CMK (cell line): ENCODE results near the gene PCP4L1.
"Not testable (repeated sequence)": the region's sequence is repeated elsewhere in the genome, so short reads cannot be mapped to it uniquely, and the experiment has no call there.

Experiments used
- DNase-seq: peaks from one replicate; pipeline ENCODE4 v3.0.0-alpha.2; 2010; ENCODE audit warnings: low read depth

Gene PCP4L1

DNA sequence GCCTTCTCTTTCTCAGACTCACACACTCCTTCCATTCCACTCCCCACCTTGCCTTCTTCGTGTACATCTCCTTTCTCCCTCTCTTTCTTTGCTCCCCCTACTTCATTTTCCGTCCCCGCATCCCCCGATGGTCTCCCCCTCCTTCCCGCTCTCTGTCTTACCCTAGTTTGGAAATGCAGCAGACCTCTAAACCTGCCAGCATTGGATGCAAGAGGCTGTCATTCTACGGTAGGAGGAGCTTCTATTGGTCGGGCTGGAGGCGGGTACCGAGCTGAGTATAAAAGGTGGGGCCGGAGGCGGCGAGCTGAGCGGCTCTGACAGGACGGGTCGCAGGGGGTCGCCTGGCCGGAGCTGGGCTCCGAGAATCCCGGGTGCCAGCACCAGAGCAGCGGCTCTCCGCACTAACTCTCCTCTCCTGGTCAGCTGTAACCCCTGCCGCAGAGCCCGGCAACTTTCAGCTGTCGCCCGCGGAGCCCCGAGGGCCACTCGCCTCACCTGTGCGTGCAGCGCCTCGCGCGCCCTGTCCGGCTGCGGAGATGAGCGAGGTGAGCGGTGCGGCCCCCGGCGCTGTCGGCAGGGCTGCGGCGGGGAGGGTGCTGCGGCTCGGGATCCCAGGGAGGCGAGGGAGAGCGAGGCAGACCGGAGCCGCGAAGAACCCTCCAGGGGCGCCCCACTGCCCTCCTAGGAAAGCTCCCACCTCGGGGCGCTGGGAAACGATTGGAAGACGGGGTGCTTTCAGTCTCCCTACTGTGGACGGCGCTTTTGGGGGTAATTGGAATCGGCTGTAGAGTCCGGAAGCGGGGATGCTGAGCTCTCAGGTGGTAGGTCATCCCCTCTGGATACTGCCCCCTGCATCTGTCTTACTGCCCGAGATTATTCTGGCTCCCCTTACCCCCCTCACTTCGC, at the start of gene PCP4L1:
Gene PCP4L1, plus strand, starts transcription at position 307 of the 906 bp plus-strand sequence. Its CDS starts 230 bp downstream, at position 537.
- no peak for DNase-seq

- DNase-seq = peak; percentile 63
These were observed 48.6 kb upstream of the PCP4L1 start for GRCh38 chr1:161209790-161210409.

DNA sequence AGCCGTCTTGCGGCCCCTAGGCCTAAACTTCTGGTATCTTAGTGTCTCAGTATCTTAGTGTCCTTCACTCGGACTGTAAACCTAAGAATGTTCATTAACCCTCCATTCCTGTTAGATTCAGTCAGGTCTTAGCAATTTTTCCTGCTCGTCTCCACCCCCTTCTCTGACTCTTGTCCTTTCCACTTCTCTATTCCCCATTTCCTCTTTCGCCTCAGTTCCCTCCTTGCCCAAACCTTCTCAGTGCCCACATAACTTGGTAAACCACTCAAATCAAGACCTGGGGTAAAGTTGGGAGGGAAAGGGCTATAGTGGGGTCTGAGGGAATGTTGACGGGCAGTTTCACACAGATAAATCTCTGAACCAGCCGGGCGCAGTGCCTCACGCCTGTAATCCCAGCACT, 44.2 kb upstream of the PCP4L1 start:
- DNase-seq = no peak

DNA sequence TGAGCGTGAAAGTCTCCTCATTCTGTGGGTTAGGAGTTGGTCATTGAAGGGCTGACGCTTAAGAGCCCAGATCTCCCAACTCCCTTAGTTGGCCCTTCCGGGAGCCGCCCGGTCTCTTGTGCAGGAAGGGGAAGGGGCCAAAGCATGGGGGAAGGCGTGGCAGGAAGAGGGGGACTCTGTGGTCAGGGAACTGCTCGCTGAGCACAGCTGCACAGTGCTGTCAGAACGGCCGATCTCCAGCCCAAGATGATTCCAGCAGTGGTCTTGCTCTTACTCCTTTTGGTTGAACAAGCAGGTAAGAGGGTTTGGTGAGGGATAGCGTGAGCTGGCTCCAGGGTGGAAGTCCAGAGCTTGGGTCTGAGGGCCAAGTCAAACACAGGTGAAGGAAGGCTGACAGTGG, 43.5 kb upstream of the PCP4L1 start, which contains the start of gene FCER1G:
Gene FCER1G, plus strand, starts transcription at position 220 of the 400 bp plus-strand sequence. Its CDS starts 27 bp downstream, at position 247.
- peak; percentile 93 for DNase-seq

DNA sequence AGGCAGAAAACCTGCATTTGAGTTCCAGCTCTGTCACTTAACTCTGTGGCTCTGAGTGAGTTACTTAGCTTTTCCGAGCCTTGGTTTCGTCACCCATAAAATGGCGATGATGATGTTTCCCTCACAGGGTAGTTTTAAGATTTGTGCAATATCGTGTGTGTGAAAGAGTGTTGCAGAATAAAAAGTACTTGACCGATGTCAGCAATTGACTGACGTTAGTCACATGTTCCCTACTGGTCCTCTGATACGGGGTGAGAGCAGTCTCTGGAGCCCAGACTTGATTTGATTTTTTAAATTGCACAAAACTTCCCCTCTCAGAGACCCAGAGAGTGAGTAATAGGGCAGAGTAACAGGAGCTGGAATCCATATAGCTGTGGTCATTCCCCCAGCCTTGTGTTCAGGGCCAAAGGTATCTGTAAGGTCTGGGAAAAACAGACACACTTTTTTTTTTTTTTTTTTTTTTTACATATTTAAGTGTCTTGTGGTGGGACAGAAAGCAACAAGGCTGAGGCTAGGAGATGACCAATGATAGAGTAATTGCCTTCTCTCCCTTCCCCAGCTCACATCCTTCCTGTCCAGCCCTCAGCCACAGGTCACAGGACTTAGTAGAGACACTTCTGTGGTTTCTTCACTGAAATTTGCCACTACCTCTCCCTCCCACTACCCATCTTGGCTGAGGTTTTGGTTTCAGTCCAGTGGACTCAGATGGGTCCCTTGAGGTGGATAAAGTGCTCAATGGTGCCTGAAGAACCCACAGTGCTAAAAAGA, 41.4 kb upstream of the PCP4L1 start:
- peak; percentile 78 for DNase-seq

- DNase-seq = no peak
These were observed 40.7 kb upstream of the PCP4L1 start for GRCh38 chr1:161217831-161218230.

DNA sequence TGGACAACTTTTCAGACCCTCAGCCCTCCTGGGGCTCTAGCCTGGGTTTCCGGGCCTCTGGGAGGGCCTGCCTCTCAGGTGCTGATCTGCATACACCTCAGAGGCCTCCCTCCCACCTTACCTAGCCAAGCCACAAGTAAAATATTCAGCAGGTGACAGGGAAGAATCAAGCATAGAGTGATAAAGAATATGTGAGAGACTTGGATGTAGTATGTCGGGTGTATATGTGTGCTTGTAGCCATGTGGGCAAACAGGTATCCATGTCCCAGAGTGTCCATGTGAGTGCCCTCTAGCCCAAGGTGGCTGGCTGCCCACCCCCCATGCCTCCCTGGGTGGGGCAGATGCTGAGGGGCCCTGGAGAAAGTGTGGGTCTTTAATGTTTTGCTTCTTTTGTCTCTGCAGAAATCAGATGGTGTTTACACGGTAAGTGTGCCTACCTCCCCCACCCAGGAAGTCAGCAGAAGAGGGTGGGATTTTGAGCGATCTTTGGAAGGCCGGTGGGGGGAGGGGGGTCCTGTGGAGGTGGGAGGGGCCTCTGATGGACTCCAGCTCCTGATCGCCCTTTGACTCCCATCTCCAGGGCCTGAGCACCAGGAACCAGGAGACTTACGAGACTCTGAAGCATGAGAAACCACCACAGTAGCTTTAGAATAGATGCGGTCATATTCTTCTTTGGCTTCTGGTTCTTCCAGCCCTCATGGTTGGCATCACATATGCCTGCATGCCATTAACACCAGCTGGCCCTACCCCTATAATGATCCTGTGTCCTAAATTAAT, 40.1 kb upstream of the PCP4L1 start:
- DNase-seq = no peak

DNA sequence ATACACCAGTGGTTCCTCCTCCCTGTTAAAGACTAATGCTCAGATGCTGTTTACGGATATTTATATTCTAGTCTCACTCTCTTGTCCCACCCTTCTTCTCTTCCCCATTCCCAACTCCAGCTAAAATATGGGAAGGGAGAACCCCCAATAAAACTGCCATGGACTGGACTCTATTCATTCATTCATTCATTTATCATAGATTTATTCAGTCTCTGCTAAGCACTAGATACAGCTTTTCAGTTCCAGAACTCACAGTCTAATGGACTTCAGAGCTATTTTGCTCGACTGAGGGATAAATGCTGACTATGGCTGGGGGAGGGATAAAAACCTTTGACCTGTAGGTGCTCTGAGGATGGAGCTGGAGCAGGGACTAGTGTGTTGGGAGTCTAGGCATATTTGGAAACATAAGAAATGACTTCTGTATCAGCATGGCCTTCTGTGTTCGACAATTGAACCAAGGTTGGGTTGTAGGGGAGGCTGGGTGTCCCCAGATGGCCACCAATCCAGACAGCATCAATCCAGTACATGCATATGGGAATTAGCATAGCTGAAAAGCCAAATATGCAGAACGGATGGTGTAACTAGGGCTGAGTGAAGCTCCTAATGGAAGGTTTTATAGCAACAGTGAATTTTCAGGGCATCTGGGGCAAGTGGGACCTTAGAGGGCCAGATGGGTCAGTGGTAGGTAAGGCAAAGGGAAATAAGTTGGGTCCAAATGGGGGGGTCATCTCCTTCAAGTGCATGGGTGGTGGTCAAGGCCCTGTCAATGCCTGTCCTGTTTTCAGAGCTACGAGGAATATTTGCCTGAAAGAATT, 39.3 kb upstream of the PCP4L1 start:
- no peak for DNase-seq

DNA sequence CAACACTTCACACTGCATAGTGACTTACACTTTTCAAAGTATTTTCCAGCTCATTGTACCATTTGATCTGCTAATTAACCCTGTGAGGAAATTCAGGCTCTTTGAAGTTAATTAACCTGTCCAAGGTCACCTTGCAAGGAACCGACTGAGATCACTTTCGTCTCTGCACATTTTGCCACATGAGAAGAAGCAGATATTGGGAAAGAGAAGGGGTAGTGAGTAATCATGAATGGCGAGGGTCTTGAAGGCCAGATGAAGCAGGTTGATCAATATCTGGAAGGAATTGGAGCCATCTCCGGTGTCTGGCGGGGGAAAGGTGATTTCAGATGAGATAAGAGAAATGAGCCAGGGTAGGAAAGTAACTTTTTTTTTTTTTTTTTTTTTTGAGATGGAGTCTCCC, 38.5 kb upstream of the PCP4L1 start:
- no peak for DNase-seq

DNA sequence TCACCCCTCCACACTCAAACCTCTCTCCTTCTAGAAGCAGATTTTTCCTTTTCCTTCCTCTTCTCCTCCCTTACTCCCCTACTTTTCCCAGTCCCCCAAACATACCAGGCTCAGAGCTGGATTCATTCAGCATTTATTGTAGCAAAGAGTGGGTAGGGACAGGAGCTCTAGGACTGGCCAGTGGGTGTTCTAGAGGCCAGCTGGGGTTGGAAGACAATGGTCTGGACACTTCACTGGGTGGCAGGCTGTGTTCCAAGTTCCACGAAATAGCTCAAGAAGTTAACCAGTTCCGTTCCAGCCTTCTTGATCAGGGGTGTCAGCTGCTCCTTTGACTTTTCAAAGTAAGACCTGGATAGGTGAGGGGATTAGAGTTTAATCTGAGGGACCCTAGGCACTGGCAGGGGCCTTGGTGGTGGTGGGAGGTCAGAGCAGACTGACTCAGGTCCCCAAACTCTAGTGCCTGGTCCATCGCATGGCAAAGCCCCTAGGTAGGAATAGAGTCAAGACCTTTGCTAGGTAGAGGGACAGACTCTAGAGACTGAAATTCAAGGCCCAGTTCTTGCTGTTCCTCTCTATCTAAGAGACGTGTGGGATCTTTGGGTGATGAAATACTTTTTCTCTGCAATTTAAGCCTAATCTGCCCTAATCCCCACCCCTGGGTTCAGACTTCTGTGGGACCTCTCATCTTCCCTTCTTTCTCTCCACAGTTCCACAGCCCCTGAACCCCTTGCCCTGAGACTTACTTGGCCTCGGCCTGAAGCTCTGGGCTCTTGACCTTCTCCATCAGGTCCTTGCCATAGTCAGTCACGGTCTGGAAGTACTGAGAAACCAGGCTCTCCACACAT, 36.1 kb upstream of the PCP4L1 start:
- DNase-seq = no peak

- no peak for DNase-seq
These were observed 34.5 kb upstream of the PCP4L1 start for GRCh38 chr1:161223805-161224694.

DNA sequence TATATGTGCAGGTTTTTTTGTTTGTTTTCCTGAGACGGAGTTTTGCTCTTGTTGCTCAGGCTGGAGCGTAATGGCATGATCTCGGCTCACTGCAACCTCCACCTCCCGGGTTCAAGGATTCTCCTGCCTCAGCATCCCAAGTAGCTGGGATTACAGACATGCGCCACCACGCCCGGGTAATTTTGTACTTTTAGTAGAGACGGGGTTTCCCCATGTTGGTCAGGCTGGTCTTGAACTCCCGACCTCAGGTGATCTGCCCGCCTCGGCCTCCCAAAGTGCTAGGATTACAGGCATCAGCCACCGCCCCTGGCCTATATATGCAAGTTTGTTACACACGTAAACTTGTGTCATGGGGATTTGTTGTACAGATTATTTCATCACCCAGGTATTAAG, 33.9 kb upstream of the PCP4L1 start:
- not testable (repeated sequence) for DNase-seq

DNA sequence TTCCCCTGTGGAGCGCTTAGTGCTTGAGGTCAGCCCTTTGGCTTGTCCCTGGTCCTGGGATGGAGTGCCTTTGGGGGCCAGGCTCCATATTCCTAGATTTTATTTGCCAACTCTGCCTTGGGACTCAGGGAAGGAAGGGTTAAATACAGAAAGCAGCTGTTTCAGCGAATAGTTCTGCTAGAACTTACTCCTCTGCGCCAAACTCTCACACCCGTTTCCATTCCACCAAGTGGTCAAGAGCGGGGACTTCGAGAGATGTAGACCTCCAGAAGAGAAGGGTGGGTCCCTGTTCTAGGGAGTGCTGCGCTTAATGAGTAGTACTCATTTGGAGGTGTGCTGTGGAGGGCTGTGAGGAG, 33.4 kb upstream of the PCP4L1 start:
- no peak for DNase-seq

GRCh38 chr1:161225534-161226319, 32.8 kb upstream of the PCP4L1 start, which contains the start of gene TOMM40L:
Gene TOMM40L, plus strand, starts transcription at chr1:161226060. Its CDS starts 430 bp downstream, at chr1:161226490.
- DNase-seq = peak; percentile 99

DNA sequence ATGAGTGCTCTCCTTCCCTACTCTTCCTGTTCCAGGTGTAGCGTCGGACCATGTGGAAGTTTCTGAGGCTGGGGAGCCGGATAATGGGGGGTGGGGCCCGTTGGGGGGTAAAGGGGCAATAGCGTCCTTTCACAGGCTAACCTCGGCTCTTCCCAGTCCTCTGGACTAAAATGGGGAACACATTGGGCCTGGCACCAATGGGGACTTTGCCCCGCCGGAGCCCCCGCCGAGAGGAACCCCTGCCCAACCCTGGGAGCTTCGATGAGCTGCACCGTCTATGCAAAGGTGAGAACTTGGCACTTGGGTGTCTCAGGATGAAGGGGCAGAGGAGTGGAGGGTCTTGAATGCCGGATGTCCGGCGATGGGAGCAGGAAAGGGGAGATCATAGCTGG, 32.2 kb upstream of the PCP4L1 start:
- no peak for DNase-seq

GRCh38 chr1:161226759-161227158, 31.8 kb upstream of the PCP4L1 start:
- no peak for DNase-seq

DNA sequence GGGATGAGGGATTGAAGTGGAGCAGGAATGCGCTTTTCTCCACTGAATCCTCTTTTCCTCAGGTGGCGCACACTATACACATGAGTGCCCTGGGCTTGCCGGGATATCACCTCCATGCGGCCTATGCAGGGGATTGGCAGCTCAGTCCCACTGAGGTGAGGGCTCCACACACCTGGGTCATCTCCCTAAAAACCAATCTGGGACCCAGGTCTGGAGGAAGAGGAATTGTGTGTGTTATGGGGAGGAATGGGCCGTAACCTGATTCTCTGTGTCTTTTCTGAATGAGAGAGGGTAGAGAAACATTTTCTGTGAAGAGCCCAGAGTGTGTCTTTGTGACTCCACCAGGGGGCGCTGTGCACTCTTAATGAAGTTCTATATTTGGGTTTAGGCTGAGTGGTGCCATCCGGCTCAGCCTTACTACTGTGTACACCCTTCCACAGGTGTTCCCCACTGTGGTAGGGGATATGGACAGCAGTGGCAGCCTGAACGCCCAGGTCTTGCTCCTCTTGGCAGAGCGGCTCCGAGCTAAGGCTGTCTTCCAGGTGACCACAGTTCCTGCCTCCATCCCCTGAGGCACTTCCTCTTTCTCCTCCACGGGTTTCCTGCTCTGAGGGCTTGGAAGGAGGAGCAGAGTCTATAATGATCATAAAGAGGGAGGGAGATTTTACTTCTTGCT, 31.2 kb upstream of the PCP4L1 start:
- DNase-seq = peak; percentile 56
